GM12892 (cell line): ENCODE measurements around the gene ASB2.

Source experiments
- POLR2A ChIP-seq: IDR thresholded peaks from 2 replicates; pipeline ENCODE4 v1.6.1; 2011; ENCODE audit warnings: low read depth, low read length, control low read depth
- POLR2AphosphoS5 ChIP-seq: IDR thresholded peaks from 2 replicates; pipeline ENCODE4 v1.6.1; 2011; ENCODE audit warnings: low read depth, low read length, control low read depth
- TAF1 ChIP-seq: IDR thresholded peaks from 2 replicates; pipeline ENCODE4 v1.6.1; 2011; ENCODE audit warnings: low read depth, mild to moderate bottlenecking, control low read depth, low read length, borderline replicate concordance

- TF ChIP-seq POLR2AphosphoS5 (no peak), TAF1 (no peak), POLR2A (no peak)
Measured at GRCh38 chr14:93903342-93904184, 72.8 kb downstream of the ASB2 start.
